Psoas muscle (tissue), 8 donors: ENCODE results near the gene USF1. TPM values are rescaled to one million over a fixed set of nuclear protein-coding genes. Genes with fewer than 3 reads are reported as not detected.
"Not testable (repeated sequence)": the region's sequence is repeated elsewhere in the genome, so short reads cannot be mapped to it uniquely, and the experiment has no call there.

ENCODE experiments used
- ATAC-seq, 4 donors: fragments of 200-7000 bp; cut with Tn5 transposase; one replicate each; pipeline ENCODE4 v1.9.1; 2020; ENCODE audit warnings: moderate library complexity in 3 of 4, mild to moderate bottlenecking in 2 of 4
- DNase-seq, 2 donors: peaks; one replicate each; pipeline ENCODE4 v3.0.0-alpha.2; 2020
- H3K27ac ChIP-seq: fragments of 200-600 bp; one replicate; pipeline ENCODE4 v1.8.0; 2022
- H3K27me3 ChIP-seq, 3 donors: fragments of 200-600 bp in 1 of 3; one replicate each; pipeline versions ENCODE4 v1.6.1 to v1.8.0; 2013 to 2022; ENCODE audit warnings: low read length in 2 of 3, mild to moderate bottlenecking in 2 of 3, moderate library complexity in 1 of 3; ENCODE audit not compliant: insufficient read depth in 3 of 3
- H3K36me3 ChIP-seq, 2 donors: fragments of 200-600 bp in 1 of 2; one replicate each; pipeline versions ENCODE4 v1.6.1 to v1.8.0; 2013 to 2022; ENCODE audit warnings: low read depth in 1 of 2, mild to moderate bottlenecking in 1 of 2, moderate library complexity in 1 of 2; ENCODE audit not compliant: insufficient read depth in 1 of 2
- H3K4me1 ChIP-seq: fragments of 200-600 bp; one replicate; pipeline ENCODE4 v1.8.0; 2022
- H3K4me3 ChIP-seq: fragments of 200-600 bp; one replicate; pipeline ENCODE4 v1.8.0; 2022; ENCODE audit warnings: mild to moderate bottlenecking
- H3K9me3 ChIP-seq: fragments of 200-600 bp; one replicate; pipeline ENCODE4 v1.8.0; 2022
- WGBS, 3 donors: extraction: QIAGEN DNeasy Blood & Tissue Kit; methylation state at CpG; one replicate each; pipeline versions ENCODE4 v1.1.6 to v1.1.7; 2013; 5-methylcytosine and 5-hydroxymethylcytosine counted together
- intact Hi-C, 2 donors: fragments of 100-400 bp; cut with DNase I; formaldehyde crosslinking; loops; one replicate each; pipeline versions ENCODE4 v1.11.0 to v1.14.2; 2022
- polyA plus RNA-seq, 3 donors: library from polyadenylated mRNA; stranded (reverse); fragments of 200-250 nt; gene quantifications; one replicate each; pipeline ENCODE4 v1.2.3, GENCODE V29; 2013
- total RNA-seq, 4 donors: library from RNA; stranded (reverse); fragmentation: NEBNext Ultra II Directional in 2 of 4; extraction: Animal tissue kit (Norgen Biotek cat#: 25700) in 2 of 4; gene quantifications; one replicate each; pipeline versions ENCODE4 v1.2.1 to v1.2.4, GENCODE V29; 2021 to 2023
- TF ChIP-seq, protein P1 (sequence below): fragments of 200-600 bp; IDR thresholded peaks from one replicate; pipeline ENCODE4 v1.8.0; 2022; ENCODE audit warnings: antibody characterized with exemption
- donor health status: healthy with polysubstance abuse.
- donor health status: DM: no; HTN: no; CAD: no; lungs with moderate emphysema.
- donor health status: Bipolar disorder and iron deficiency.
- donor health status: healthy.
- donor health status: DM: yes; HTN: yes; CAD: no.
- donor health status: DM: no; HTN: no; CAD: no.
- donor health status: DM: no; HTN: no; CAD: no.
- donor health status: DM: yes; HTN: yes; CAD: no.

Gene USF1
- total and polyA plus RNA-seq, 7 donors: 29.8 to 68.1 (median 40.0) TPM

DNA sequence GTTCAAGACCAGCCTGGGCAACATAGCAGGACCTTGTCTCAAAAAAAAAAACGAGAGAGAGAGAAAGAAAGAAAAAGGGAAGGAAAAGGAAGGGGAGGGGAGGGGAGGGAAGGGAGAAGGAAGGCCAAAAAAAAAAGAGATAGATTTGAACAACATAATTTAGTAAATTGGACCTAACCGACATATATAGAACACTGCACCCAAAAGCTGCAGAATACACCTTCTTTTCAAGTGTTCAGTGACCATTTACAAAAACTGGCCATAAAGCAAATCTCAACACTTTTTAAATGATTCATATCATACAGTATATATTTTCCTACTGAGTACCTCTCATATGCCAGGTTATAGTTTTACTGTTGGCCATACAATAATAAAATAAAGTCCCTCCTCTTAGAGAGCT, 13.9 kb downstream of the USF1 start:
- no peak overlapping the region for H3K4me3 ChIP-seq
- no peaks in the 10 kb centered on the region for H3K9me3 ChIP-seq
- 71 to 81% (median 79%) methylated on average over 2 of the region's 2 CpGs for WGBS, 3 donors
- no peaks in the 10 kb centered on the region for H3K36me3 ChIP-seq
- no peaks in the 10 kb centered on the region for H3K4me1 ChIP-seq
- intact Hi-C loops: no loop called here
- H3K27ac ChIP-seq: no peak overlapping the region
- DNase-seq (no peak), ATAC-seq (no peak)
- no peaks in the 10 kb centered on the region for H3K27me3 ChIP-seq
- TF ChIP-seq, protein P1, sequence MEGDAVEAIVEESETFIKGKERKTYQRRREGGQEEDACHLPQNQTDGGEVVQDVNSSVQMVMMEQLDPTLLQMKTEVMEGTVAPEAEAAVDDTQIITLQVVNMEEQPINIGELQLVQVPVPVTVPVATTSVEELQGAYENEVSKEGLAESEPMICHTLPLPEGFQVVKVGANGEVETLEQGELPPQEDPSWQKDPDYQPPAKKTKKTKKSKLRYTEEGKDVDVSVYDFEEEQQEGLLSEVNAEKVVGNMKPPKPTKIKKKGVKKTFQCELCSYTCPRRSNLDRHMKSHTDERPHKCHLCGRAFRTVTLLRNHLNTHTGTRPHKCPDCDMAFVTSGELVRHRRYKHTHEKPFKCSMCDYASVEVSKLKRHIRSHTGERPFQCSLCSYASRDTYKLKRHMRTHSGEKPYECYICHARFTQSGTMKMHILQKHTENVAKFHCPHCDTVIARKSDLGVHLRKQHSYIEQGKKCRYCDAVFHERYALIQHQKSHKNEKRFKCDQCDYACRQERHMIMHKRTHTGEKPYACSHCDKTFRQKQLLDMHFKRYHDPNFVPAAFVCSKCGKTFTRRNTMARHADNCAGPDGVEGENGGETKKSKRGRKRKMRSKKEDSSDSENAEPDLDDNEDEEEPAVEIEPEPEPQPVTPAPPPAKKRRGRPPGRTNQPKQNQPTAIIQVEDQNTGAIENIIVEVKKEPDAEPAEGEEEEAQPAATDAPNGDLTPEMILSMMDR: no peak

DNA sequence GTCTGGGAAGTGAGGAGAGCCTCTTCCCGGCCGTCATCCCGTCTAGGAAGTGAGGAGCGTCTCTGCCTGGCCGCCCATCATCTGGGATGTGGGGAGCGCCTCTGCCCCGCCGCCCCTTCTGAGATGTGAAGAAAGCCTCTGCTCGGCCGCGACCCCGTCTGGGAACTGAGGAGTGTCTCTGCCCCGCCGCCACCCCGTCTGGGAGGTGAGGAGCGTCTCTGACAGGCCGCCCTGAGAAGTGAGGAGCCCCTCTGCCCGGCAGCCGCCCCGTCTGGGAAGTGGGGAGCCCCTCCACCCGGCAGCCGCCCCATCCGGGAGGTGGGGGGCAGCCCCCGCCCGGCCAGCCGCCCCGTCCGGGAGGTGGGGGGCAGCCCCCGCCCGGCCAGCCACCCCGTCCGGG, 16.3 kb downstream of the USF1 start:
- H3K27me3 ChIP-seq, H3K4me1 ChIP-seq, intact Hi-C loops, ATAC-seq, DNase-seq, H3K9me3 ChIP-seq, H3K27ac ChIP-seq, H3K4me3 ChIP-seq, H3K36me3 ChIP-seq: not testable (repeated sequence)
- WGBS, 3 donors: 96 to 98% (median 98%) methylated on average over 24 to 32 of the region's 32 CpGs

DNA sequence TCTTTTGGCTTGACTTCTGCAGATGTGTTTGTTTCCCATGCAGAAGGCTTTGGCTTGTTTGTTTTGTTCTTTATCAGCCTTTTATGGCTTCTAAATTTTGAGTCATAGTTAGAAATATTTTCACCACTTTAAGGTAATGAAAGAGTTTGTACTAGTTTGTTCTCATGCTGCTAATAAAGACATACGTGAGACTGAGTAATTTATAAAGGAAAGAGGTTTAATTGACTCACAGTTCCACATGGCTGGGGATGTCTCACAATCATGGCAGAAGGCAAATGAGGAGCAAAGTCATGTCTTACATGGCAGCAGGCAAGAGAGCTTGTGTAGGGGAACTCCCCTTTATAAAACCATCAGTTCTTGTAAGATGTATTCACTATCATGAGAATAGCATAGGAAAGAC, 18.8 kb downstream of the USF1 start:
- 46 to 74% (median 60%) methylated on average over 1 of the region's 1 CpG for WGBS, 3 donors
- H3K36me3 ChIP-seq, H3K9me3 ChIP-seq, DNase-seq, H3K4me1 ChIP-seq, H3K27ac ChIP-seq, intact Hi-C loops, H3K4me3 ChIP-seq, ATAC-seq: not testable (repeated sequence)
- peaks cover 0 to 11% (median 0%) of the 10 kb centered on the region in 3 donors for H3K27me3 ChIP-seq

DNA sequence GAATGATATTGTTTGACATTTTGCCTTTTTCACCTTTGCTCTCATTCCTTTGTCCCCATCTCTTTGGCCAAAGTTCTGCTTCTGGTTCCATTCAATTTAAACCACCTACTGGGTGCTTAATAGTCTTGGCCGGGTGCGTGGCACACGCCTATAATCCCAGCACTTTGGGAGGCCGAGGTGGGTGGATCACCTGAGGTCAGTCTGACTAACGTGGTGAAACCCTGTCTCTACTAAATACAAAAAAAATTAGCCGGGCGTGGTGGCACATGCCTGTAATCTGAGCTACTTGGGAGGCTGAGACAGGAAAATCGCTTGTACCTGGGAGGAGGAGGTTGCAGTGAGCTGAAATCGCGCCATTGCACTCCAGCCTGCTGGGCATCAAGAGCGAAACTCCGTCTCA, 23.3 kb downstream of the USF1 start:
- H3K4me1 ChIP-seq: not testable (repeated sequence)

DNA sequence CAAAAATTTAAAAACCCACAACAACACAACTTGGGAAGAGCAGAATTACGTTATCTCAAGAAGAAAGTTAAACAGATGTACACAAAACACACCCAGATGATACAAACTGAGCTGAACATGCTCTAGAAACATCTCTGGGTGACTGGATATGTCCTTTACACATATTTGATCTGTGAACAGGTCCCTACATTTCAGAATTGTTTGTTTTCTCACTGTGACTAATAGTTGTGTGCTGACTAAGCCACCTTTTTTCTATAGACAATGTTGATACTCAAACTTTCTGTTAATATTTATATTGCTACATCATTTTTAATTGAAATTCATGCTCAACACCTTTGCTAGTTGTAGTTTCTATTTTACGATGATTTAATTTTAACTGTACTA, 23.8 kb downstream of the USF1 start:
- H3K9me3 ChIP-seq: no peaks in the 10 kb centered on the region
- intact Hi-C loops: no loop called here
- H3K4me3 ChIP-seq: no peak overlapping the region
- H3K27me3 ChIP-seq: peaks cover 0 to 49% (median 3%) of the 10 kb centered on the region in 3 donors
- H3K4me1 ChIP-seq: peaks cover 6% of the 10 kb centered on the region
- no peaks in the 10 kb centered on the region for H3K36me3 ChIP-seq
- DNase-seq: no peak
- WGBS, 3 donors: 89 to 94% (median 93%) methylated on average over 2 of the region's 2 CpGs
- H3K27ac ChIP-seq: no peak overlapping the region
- TF ChIP-seq, protein P1: no peak
- no peak for ATAC-seq

More for the DNA sequence above, 23.3 kb downstream of the USF1 start:
- ATAC-seq, H3K36me3 ChIP-seq, H3K27ac ChIP-seq, H3K4me3 ChIP-seq, intact Hi-C loops, DNase-seq, H3K9me3 ChIP-seq: not testable (repeated sequence)
- peaks cover 0 to 49% (median 3%) of the 10 kb centered on the region in 3 donors for H3K27me3 ChIP-seq
- WGBS, 3 donors: 88 to 92% (median 91%) methylated on average over 12 of the region's 12 CpGs

DNA sequence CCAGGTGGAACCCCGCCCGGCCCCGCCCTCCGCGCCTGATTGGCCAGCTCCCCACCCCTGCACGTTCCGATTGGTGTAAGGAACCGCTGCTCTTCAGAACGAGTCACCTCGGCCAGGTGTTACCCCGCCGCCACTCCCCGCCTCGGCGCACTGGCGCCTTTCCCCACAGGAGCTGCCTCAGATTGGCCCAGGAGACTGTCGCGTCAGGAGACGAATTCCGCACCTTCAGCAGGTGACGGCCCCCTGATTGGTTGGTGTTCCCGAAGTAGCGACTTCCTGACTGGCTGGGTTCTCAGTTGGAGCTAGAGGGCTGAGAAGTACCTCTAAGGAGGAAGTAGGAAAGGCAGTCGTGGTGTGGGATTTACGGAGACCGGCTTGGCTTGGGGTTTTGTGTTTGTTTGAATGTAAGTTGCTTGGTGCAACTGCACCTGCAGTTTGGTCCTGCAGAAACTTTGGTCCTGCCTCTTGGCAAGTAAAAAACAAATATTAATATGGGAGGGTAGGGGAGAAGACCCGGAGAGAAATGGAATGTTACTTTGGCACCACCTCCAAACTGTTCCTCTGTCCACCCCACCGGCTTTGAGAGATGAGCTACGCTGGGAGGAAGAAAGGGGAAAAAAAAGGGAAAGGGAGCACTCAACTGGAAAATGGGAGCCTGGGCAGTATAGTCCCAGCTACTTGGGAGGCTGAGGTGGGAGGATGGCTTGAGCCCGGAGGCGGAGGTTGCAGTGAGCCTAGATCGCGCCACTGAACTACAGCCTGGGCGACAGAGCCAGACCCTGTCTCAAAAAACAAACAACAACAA, 24.4 kb downstream of the USF1 start:
- ATAC-seq (peak; percentile 80 to 94 (median 81)), DNase-seq (peak; percentile 67 to 75)
- intact Hi-C loops: no loop called here
- TF ChIP-seq, protein P1: no peak
- Histone ChIP-seq H3K27me3 (peaks cover 0 to 49% (median 3%) of the 10 kb centered on the region in 3 donors), H3K4me3 (peak overlapping the region; percentile 70), H3K36me3 (no peaks in the 10 kb centered on the region), H3K4me1 (peaks cover 6% of the 10 kb centered on the region), H3K27ac (peak overlapping the region; percentile 62), H3K9me3 (no peaks in the 10 kb centered on the region)
- 16 to 21% (median 19%) methylated on average over 34 of the region's 34 CpGs for WGBS, 3 donors
